Measurements from ENCODE around the gene LEFTY1. TPM values are rescaled to one million over a fixed set of nuclear protein-coding genes. Genes with fewer than 3 reads are reported as not detected.

LEFTY1 gene
- polyA plus RNA-seq, 1 donor from 2014 or later: 4.1 TPM

- no peaks in the 10 kb centered on the region for H3F3A ChIP-seq (ENCODE audit: insufficient read depth, low read length, poor library complexity, severe bottlenecking)
These were observed 44.1 kb upstream of the LEFTY1 start for GRCh38 chr1:225933072-225933471.

GRCh38 chr1:225931270-225932136 lies 42.6 kb upstream of the LEFTY1 start:
- Histone ChIP-seq H3K4me3 (ENCODE audit: low read length) (no peak overlapping the region), H3K9ac (ENCODE audit: low read length) (no peak overlapping the region), H3K27me3 (ENCODE audit: insufficient read depth, low read depth, low read length) (no peaks in the 10 kb centered on the region), H2AFZ (ENCODE audit: low read depth, low read length) (no peak overlapping the region), H3K4me2 (ENCODE audit: low read length) (no peak overlapping the region), H3K9me3 (ENCODE audit: low read length) (no peaks in the 10 kb centered on the region), H3K27ac (ENCODE audit: low read length) (no peak overlapping the region), H3F3A (ENCODE audit: insufficient read depth, low read length, poor library complexity, severe bottlenecking) (no peaks in the 10 kb centered on the region), H3K79me2 (replicated peaks; ENCODE audit: insufficient read depth, low read length) (no peaks in the 10 kb centered on the region), H3K36me3 (ENCODE audit: insufficient read depth, low read length) (no peaks in the 10 kb centered on the region), H4K20me1 (ENCODE audit: insufficient read depth) (no peaks in the 10 kb centered on the region), H3K9me2 (ENCODE audit: insufficient read depth, low read length) (no peaks in the 10 kb centered on the region)
- TF ChIP-seq SMC3 (conservative IDR thresholded peaks at IDR 0.05; ENCODE audit: poor library complexity) (no peak), TAF1 (IDR thresholded peaks at IDR 0.05; ENCODE audit: low read depth) (no peak), MXI1 (conservative IDR thresholded peaks at IDR 0.05; ENCODE audit: poor library complexity, severe bottlenecking) (no peak), RAD21 (conservative IDR thresholded peaks at IDR 0.05) (no peak)

More at GRCh38 chr1:225933072-225933471, 44.1 kb upstream of the LEFTY1 start:
- Histone ChIP-seq H3K27me3 (ENCODE audit: insufficient read depth, low read depth, low read length) (no peaks in the 10 kb centered on the region), H3K9ac (ENCODE audit: low read length) (no peak overlapping the region), H3K79me2 (replicated peaks; ENCODE audit: insufficient read depth, low read length) (no peaks in the 10 kb centered on the region), H3K9me2 (ENCODE audit: insufficient read depth, low read length) (no peaks in the 10 kb centered on the region), H3K27ac (ENCODE audit: low read length) (no peak overlapping the region), H2AFZ (ENCODE audit: low read depth, low read length) (no peak overlapping the region), H3K36me3 (ENCODE audit: insufficient read depth, low read length) (no peaks in the 10 kb centered on the region), H3K4me2 (ENCODE audit: low read length) (no peak overlapping the region), H3K4me3 (ENCODE audit: low read length) (no peak overlapping the region), H4K20me1 (ENCODE audit: insufficient read depth) (no peaks in the 10 kb centered on the region), H3K9me3 (ENCODE audit: low read length) (no peaks in the 10 kb centered on the region)
- TF ChIP-seq RAD21 (conservative IDR thresholded peaks at IDR 0.05) (no peak), REST (IDR thresholded peaks at IDR 0.05; ENCODE audit: borderline replicate concordance) (no peak), MXI1 (conservative IDR thresholded peaks at IDR 0.05; ENCODE audit: poor library complexity, severe bottlenecking) (no peak), CTCF (IDR thresholded peaks at IDR 0.05; ENCODE audit: poor library complexity, severe bottlenecking) (no peak)

- H3K9me3 ChIP-seq (ENCODE audit: low read length): no peaks in the 10 kb centered on the region
- no peak overlapping the region for H3K4me2 ChIP-seq (ENCODE audit: low read length)
- no peaks in the 10 kb centered on the region for H3K9me2 ChIP-seq (ENCODE audit: insufficient read depth, low read length)
- H4K20me1 ChIP-seq (ENCODE audit: insufficient read depth): no peaks in the 10 kb centered on the region
- TF ChIP-seq SMC3 (conservative IDR thresholded peaks at IDR 0.05; ENCODE audit: poor library complexity) (no peak), POLR2AphosphoS5 (IDR thresholded peaks at IDR 0.05) (no peak), EZH2 (IDR thresholded peaks at IDR 0.05; ENCODE audit: borderline replicate concordance, insufficient read depth, low read length, poor library complexity, severe bottlenecking) (no peak), REST (IDR thresholded peaks at IDR 0.05; ENCODE audit: borderline replicate concordance) (no peak), CTCF (IDR thresholded peaks at IDR 0.05; ENCODE audit: poor library complexity, severe bottlenecking) (no peak), TAF1 (IDR thresholded peaks at IDR 0.05; ENCODE audit: low read depth) (no peak), MXI1 (conservative IDR thresholded peaks at IDR 0.05; ENCODE audit: poor library complexity, severe bottlenecking) (no peak), EP300 (conservative IDR thresholded peaks at IDR 0.05; ENCODE audit: poor library complexity, severe bottlenecking) (no peak), RAD21 (conservative IDR thresholded peaks at IDR 0.05) (no peak)
- H3K79me2 ChIP-seq (replicated peaks; ENCODE audit: insufficient read depth, low read length): no peaks in the 10 kb centered on the region
- H3K27me3 ChIP-seq (ENCODE audit: insufficient read depth, low read depth, low read length): no peaks in the 10 kb centered on the region
- H3F3A ChIP-seq (ENCODE audit: insufficient read depth, low read length, poor library complexity, severe bottlenecking): no peaks in the 10 kb centered on the region
- H3K27ac ChIP-seq (ENCODE audit: low read length): no peak overlapping the region
- H2AFZ ChIP-seq (ENCODE audit: low read depth, low read length): no peak overlapping the region
- no peak overlapping the region for H3K9ac ChIP-seq (ENCODE audit: low read length)
- no peaks in the 10 kb centered on the region for H3K36me3 ChIP-seq (ENCODE audit: insufficient read depth, low read length)
- no peak overlapping the region for H3K4me3 ChIP-seq (ENCODE audit: low read length)
These were observed 41.6 kb upstream of the LEFTY1 start for GRCh38 chr1:225930566-225930965.
